Embryonic facial prominence (tissue), 1 donor: ENCODE measurements around the gene GGPS1.
"Not testable (repeated sequence)": the region's sequence is repeated elsewhere in the genome, so short reads cannot be mapped to it uniquely, and the experiment has no call there.

ENCODE experiments used
- DNase-seq: peaks from one replicate; pipeline ENCODE4 v3.0.0-alpha.2; 2016; ENCODE audit errors: extremely low spot score

The GGPS1 gene

DNA sequence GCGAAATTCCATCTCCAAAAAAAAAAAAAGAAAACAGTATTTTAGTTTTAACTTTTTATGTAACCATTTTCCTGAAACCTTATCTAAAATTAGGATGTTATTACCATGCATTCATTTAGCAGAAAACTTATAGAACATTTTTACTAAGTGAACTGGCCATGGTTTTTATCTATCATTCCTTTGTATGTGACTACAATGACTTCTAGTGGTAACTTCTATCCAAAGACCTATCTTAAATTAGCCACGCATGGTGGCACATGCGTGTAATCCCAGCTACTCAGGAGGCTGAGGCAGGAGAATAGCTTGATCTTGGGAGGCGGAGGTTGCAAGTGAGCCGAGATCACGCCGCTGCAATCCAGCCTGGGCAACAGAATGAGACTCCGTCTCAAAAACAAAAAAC lies 11.4 kb downstream of the GGPS1 start:
- DNase-seq, result no peak

- no peak for DNase-seq
Measured at GRCh38 chr1:235341334-235341733, 13.0 kb downstream of the GGPS1 start.

- no peak for DNase-seq
Measured at GRCh38 chr1:235342039-235342438, 13.7 kb downstream of the GGPS1 start.

- no peak for DNase-seq
Measured at GRCh38 chr1:235342471-235342870, 14.1 kb downstream of the GGPS1 start.

DNA sequence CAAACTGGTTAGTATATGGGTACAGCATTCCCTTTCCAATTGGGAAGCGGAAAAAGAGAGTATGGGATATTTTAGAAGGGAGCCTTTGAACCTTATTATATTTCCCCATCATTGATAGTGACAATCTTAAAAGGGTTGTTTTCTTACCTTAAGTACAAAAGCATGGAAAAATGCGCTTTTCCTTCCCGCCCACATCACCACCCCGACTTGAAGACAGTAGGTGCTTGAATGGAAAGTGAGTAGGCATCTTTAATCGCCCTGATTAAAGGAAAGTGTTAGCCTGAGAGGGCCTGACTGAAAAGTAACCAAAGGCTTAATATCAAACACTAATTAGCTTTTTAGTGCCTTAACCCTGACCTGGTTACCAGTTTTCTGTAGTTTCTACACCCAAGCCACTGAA lies 15.4 kb downstream of the GGPS1 start:
- DNase-seq, result no peak

DNA sequence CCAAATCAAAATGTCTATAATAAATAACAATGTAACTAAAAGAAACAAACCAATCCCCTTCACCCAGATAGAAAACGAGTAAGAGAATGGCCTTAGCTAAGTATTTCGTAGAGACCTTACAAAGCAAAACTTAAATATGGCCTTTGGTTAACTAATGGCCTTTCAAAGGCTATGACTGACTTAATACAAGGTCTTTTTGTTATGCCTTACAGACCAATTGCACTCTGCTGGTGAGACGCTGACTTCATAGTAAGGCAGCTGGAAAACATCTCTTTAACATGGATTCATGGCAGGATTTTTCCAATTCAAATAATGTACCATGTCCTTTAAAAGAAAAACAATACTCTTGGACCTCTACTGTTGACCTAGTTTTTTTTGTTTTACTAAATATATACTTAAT lies 23.1 kb downstream of the GGPS1 start:
- no peak for DNase-seq

DNA sequence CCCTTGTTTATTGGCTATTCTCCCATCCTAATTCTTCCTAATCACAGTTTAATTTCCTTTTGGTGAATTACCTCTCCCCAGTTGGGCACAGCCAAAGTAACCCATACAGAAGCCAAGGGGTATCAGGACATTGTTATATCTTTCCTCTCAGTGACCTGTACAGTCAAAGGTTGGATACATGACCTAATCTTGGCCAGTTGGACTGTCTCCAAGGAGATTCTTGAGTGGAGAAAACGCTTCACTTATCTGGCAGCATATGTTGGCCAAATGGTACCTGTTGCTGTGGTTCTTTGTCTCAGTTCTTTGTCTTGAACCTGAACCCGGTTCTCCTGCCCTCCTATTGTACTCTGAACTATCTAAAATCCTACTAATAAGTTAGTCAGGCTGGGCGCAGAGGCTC lies 23.5 kb downstream of the GGPS1 start:
- DNase-seq, result no peak

DNA sequence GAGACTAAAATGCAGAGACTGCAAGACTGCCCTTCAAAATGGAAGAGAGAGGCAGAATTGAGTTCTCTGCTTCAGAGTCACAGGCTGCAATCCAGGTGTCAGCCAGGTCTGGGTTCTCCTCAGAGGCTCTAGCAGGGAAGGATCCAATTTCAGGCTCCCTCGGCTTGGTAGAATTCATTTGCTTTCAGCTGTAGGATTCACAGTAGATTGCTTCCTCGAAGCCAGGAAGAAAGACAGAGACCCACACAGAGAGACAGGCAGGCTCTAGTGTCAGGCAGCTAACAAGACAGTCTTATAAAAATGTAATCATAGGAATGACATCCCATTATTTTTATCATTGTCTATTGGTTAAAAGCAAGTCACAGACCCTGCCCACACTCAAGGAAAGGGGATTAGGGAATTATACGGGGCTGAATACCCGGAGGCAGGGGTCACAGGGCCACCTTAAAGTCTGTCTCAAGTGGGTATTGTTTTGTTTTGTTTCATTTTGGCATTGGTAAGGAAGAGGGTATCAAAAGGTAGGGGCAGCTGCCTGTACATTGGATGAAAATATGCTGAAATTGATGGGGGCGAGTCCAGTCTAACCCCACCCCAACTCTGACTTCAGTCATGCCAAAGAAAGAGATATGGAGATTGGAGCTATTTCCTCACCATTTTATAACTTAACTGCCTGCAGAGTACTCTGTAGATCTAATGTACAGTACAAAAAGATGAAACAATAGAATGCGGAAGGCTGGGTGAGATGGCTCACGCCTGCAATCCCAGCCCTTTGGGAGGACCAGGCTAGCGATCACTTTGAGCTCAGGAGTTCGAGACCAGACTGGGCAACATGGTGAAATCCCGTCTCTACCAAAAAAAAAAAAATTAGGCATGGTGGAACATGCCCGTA lies 29.4 kb downstream of the GGPS1 start:
- no peak for DNase-seq

- DNase-seq, result no peak
Measured at GRCh38 chr1:235358899-235359298, 30.5 kb downstream of the GGPS1 start.

- not testable (repeated sequence) for DNase-seq
Measured at GRCh38 chr1:235364189-235364588, 35.8 kb downstream of the GGPS1 start.

- DNase-seq, result no peak
Measured at GRCh38 chr1:235366286-235366685, 37.9 kb downstream of the GGPS1 start.

- peak; percentile 89 for DNase-seq
Measured at GRCh38 chr1:235367000-235367908, 38.9 kb downstream of the GGPS1 start, which contains the start of gene TBCE. Gene TBCE, plus strand, starts transcription at chr1:235367427. Its CDS starts 12,623 bp downstream, at chr1:235380050.

DNA sequence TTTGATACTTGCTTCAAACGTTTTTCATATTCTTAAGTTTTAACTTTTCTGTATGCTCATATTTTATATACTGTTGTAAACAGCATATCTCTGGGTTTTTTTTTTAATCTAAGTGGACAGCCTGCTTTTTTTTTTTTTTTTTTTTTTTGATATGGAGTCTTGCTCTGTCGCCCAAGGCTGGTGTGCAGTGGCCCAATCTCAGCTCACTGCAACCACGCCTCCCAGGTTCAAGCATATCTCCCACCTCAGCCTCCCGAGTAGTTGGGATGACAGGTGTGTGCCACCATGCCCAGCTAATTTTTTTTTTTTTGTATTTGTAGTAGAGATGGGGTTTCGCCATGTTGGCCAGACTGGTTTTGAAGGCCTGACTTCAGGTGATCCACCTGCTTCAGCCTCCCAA lies 40.1 kb downstream of the GGPS1 start:
- DNase-seq, result no peak

- DNase-seq, result no peak
Measured at GRCh38 chr1:235369802-235370201, 41.4 kb downstream of the GGPS1 start.

- no peak for DNase-seq
Measured at GRCh38 chr1:235375919-235376605, 47.7 kb downstream of the GGPS1 start.

DNA sequence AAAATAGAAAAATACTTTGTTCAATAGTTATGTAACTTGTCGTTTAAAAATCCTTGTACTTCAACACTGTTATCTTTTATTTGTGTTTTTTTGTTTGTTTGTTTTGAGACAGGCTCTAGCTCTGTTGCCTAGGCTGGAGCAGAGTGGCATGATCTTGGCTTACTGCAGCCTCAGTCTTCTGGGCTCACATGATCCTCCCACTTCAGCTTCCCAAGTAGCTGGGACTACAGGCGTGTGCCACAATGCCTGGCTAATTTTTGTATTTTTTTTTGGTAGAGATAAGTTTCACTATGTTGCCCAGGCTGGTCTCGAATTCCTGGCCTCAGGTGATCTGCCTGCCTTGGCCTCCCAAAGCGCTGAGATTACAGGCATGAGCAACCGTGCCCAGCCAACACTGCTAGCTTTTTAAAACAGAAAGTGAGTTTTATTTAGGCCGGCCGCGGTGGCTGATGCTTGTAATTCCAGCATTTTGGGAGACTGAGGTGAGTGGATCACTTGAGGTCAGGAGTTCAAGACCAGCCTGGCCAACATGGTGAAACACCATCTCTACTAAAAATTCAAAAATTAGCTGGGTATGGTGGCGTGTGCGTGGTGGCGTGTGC lies 49.9 kb downstream of the GGPS1 start:
- not testable (repeated sequence) for DNase-seq

GRCh38 chr1:235381955-235382739 lies 53.8 kb downstream of the GGPS1 start:
- DNase-seq, result not testable (repeated sequence)

GRCh38 chr1:235385633-235386032 lies 57.3 kb downstream of the GGPS1 start:
- not testable (repeated sequence) for DNase-seq

DNA sequence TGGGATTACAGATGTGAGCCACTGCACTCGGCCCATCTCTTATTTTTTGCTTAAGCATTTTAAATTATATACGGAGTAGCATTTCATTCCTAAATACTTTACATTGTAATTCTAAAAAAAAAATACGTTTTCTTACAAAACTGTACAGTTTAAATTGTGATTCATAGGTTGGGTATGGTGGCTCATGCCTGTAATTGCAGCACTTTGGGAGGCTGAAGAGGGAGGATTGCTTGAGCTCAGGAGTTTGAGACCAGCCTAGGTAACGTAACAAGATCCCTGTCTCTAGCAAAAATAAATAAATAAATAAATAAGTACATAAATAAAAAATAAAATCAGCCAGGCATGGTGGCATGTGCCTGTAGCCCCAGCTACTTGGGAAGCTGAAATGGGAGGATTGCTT lies 63.5 kb downstream of the GGPS1 start:
- no peak for DNase-seq
